Hypothalamus (tissue), 51 donors: ENCODE results near the gene SEMA5A.

ENCODE experiments used
- DNase-seq, 51 donors: peaks; one replicate each; lab custom pipeline; 2025; lab: John Stamatoyannopoulos, UW

Gene SEMA5A

GRCh38 chr5:9091896-9092662, 453.8 kb downstream of the SEMA5A start:
- DNase-seq = no peak

DNA sequence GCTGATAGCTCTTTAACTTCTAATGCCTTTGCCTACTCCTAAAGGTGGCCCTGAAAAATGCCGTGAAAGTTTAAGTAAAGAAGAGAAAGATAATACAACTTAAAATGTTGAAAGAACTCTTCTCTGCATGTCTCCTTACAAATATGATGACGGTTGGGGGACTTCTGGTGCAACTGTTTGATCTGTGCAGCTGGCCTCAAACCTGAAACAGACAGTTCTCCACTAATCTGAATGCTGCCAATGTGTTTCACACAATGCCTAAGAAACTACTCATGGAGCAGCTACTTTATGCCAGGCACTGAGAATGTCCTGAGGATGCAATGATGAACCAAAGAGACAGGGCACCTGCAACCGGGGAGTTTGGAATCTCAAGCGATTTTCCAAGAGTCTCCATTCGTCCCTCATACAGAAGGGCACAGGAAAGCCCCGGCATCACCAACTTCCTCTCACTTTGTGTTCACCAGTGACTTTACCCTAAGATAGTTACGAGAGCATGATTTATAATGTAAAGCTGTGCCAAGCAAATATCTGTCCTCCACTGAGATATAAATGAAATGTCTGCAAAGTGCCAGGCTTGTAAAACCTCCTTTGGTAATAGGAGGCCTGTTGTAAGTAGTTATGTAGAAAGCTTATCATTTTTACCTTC, 455.4 kb downstream of the SEMA5A start:
- no peak for DNase-seq

- DNase-seq = no peak
Measured at GRCh38 chr5:9089893-9090292, 456.0 kb downstream of the SEMA5A start.

DNA sequence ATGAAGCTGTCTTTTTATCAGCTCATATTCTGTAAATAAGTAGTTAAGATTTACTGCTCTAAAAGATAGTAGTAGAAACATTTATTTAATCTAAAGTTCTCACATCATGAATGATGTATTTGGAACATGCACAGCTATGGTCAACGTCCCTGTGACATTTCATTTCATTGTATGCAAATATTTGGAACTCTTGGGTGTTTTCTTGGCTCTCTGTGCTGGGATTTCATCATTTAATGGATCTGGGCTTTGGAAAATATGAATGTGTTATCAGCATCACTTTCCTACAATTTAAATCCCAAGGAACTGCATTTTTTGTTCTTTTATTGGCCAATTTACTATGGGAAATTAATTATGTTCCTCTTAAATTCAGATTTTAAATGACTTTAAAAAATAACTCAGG, 462.9 kb downstream of the SEMA5A start:
- no peak for DNase-seq

- no peak for DNase-seq
Measured at GRCh38 chr5:9072701-9073100, 473.2 kb downstream of the SEMA5A start.

DNA sequence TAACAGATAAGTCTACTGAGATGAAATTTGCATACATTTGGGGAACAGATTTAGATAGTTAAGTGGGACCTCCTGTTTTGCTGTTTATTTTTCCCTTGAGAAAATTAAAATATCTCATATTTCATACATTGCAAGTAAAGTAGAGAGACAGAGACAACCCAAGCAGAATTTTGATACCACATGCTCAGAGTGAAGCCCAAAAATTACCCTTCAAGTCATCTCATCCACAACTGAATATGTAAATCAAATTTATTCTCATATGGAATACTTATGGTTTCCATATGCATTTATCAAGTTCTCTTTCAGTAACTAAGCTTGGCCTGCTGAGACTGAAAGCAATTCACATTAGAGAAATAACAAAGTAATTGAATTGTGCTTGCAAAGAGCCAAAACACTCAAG, 474.4 kb downstream of the SEMA5A start:
- no peak for DNase-seq

- DNase-seq = no peak
Measured at GRCh38 chr5:9071074-9071473, 474.8 kb downstream of the SEMA5A start.

GRCh38 chr5:9069650-9070049, 476.2 kb downstream of the SEMA5A start:
- DNase-seq = no peak

DNA sequence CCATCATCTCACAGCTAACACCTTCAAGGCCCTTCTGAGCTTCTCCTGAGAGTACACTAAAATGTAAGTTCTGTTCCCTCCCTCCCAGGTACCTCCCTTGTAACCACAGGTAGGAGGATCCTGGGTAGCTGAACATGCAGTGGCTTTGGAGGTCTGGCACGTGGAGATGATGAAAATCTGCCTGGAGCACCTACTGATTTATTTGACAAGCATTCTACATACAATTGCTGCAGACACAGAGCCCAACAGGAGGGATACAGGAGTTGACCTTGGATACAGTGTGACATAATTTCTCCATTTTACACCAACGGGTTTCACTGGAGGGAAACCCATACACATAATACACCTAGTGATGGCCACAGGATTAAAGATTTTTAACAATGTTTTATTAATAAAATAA, 478.7 kb downstream of the SEMA5A start:
- no peak for DNase-seq

DNA sequence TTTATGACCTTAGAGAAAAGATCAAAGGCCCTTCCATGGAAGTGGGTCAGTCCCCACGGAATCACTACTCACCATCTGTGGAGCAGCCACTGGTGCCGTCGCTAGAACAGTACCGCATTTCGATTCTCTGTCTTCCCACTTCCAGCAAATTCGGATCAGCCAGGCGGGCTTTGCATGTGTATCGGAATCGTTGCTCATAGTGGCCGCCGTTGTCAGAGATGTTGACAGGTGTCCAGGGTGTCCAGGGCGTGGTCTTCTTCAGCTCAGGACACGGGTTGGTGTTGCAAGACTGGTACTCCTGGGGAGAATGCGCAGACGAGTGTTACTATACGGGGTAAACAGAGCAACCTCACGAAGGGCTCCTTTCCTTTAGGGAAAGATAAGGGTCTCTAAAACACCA, 479.5 kb downstream of the SEMA5A start:
- DNase-seq = no peak

- DNase-seq = no peak
Measured at GRCh38 chr5:9063615-9064245, 482.1 kb downstream of the SEMA5A start.

- no peak for DNase-seq
Measured at GRCh38 chr5:9062873-9063272, 483.0 kb downstream of the SEMA5A start.

GRCh38 chr5:9059920-9060691, 485.8 kb downstream of the SEMA5A start:
- no peak for DNase-seq

DNA sequence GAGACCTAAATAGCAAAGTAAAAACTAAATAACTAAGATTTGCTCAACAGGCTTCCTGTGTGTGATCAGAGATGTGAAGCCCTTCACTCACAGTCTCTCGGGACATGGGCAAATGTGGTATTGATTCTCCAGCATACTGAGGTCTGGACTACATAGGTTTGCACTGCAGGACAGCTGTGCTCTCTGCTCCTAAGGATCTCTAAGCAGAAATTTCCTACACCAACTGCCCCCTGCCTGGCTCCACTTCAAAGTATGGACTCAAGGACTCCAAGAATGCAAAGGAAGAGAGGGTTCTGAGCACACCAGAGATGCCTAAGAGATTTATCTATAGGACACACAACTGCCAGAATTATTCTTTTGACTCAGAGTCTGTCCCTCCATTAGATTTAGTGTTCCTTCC, 487.2 kb downstream of the SEMA5A start:
- no peak for DNase-seq

DNA sequence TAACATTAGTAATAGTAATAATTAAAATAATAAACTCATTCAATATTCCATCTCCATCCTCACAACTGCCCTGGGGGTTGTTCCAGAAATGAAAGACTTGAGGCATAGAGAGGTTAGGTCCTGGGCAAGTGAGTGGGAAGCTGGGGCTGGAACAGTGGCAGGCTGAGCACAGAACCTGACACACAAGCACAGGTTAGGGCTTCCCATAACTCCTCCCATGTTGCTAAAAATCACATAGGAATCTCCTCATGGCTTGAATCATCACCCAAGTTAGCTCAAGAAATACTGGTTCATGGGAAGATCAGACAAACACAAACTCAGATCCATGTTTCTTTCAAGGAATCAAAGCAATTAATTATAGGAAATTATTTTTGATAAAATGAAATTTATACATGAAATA, 487.7 kb downstream of the SEMA5A start:
- DNase-seq = no peak

DNA sequence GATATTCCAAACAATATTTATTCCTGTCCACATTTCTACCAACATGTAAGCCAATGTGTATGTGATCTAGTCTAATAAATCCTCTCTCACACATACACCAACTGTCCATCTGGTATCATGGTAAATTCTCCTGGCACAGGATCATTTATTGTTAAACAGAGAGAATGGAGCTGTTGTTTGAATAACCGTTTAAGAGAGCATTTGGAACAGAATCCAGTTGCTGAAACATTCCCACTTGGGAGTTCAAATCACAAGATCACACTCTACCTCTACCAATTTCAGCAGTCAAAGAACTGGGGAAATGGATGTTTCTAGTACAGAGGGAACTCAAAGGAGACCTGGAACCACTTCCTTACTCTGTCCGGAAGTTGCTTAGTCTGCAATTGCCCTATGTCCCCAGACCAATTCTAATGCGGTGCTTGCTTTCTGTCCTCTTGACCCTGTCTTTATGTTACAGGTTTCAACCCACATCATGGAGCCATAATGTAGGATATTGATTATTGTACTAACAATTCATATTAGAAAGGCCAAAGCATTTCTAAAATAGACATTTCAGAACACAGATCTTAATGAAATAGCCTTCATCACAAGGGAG, 488.4 kb downstream of the SEMA5A start:
- DNase-seq = peak in 2 of 51 donors; percentile 11 to 48

GRCh38 chr5:9056046-9056445, 489.8 kb downstream of the SEMA5A start:
- no peak for DNase-seq

- DNase-seq = no peak
Measured at GRCh38 chr5:9054821-9055589, 490.9 kb downstream of the SEMA5A start.

DNA sequence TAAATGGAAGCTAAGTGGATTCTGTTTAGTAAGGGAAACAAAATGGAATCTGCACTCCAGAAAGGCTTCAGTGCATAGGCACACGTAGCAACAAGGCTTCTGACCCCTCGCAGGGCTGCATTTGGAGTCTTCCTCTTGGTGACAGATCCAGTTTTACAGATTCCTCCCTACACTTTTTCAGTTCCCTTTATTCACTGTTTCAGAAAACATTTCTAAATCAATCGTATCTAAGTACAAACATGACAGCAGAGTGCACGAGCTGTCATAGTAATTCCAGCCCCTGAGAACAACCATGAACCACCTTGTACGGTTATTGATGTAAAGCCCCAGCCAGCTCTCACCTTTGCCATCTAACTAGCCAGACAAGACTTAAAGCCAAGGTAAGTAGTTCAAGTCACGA, 491.6 kb downstream of the SEMA5A start:
- no peak for DNase-seq

- DNase-seq = no peak
Measured at GRCh38 chr5:9052421-9052820, 493.5 kb downstream of the SEMA5A start.
